Breast epithelium (tissue), 4 donors: ENCODE data around the gene HOXB5. TPM values are rescaled to one million over a fixed set of nuclear protein-coding genes. Genes with fewer than 3 reads are reported as not detected.

ENCODE experiments used
- DNase-seq, 2 donors: peaks; one replicate each; pipeline ENCODE4 v3.0.0-alpha.2; 2019; ENCODE audit warnings: low spot score in 2 of 2
- H3K27ac ChIP-seq, 2 donors: fragments of 200-600 bp; sonication (generic) in 1 of 2; one replicate each; pipeline ENCODE4 v1.5.1; 2016 to 2019; ENCODE audit warnings: mild to moderate bottlenecking in 1 of 2
- H3K27me3 ChIP-seq, 2 donors: fragments of 200-600 bp; sonication (generic) in 1 of 2; one replicate each; pipeline versions ENCODE4 v1.5.1 to v1.6.0; 2017 to 2019; ENCODE audit warnings: control low read depth in 1 of 2, mild to moderate bottlenecking in 1 of 2
- H3K36me3 ChIP-seq: fragments of 200-600 bp; one replicate; pipeline ENCODE4 v1.5.1; 2019
- H3K4me1 ChIP-seq, 2 donors: fragments of 200-600 bp; sonication (generic); one replicate each; pipeline ENCODE4 v1.5.1; 2016 to 2019; ENCODE audit warnings: control low read depth in 1 of 2
- H3K4me3 ChIP-seq, 3 donors: fragments of 200-600 bp; sonication (generic); 1 replicate in 2 of 3; 2 replicates in 1 of 3; pipeline ENCODE4 v1.5.1; 2016 to 2019; ENCODE audit warnings: mild to moderate bottlenecking in 3 of 3, moderate library complexity in 2 of 3
- H3K9me3 ChIP-seq, 2 donors: fragments of 200-600 bp; sonication (generic) in 1 of 2; one replicate each; pipeline ENCODE4 v1.5.1; 2016 to 2019; ENCODE audit warnings: control low read depth in 1 of 2
- POLR2A ChIP-seq: fragments of 450-650 bp; IDR thresholded peaks from one replicate; pipeline ENCODE4 v1.6.1; 2016; ENCODE audit warnings: antibody characterized with exemption, mild to moderate bottlenecking, moderate library complexity
- POLR2AphosphoS5 ChIP-seq, 3 donors: sonication (generic); formaldehyde crosslinking; IDR thresholded peaks; one replicate each; pipeline ENCODE4 v1.6.1; 2017; ENCODE audit warnings: antibody characterized with exemption in 3 of 3
- intact Hi-C: fragments of 100-400 bp; cut with DNase I; formaldehyde crosslinking; loops from one replicate; pipeline ENCODE4 v1.15.1; 2023; ENCODE audit warnings: low total_unique reads
- total RNA-seq, 3 donors: library from RNA; depleted of rRNA; stranded (reverse); fragments of >200 nt; gene quantifications; one replicate each; pipeline ENCODE4 v1.1.0, GENCODE V29; 2016
- TF ChIP-seq, protein P1 (sequence below), 3 donors: fragments of 450-650 bp; IDR thresholded peaks; one replicate each; pipeline ENCODE4 v1.5.1; 2016 to 2017; ENCODE audit warnings: antibody characterized with exemption in 3 of 3, mild to moderate bottlenecking in 3 of 3, moderate library complexity in 3 of 3

The HOXB5 gene
- total RNA-seq, 3 donors from 2014 or later, result 0.44 to 2.0 (median 1.4) TPM

DNA sequence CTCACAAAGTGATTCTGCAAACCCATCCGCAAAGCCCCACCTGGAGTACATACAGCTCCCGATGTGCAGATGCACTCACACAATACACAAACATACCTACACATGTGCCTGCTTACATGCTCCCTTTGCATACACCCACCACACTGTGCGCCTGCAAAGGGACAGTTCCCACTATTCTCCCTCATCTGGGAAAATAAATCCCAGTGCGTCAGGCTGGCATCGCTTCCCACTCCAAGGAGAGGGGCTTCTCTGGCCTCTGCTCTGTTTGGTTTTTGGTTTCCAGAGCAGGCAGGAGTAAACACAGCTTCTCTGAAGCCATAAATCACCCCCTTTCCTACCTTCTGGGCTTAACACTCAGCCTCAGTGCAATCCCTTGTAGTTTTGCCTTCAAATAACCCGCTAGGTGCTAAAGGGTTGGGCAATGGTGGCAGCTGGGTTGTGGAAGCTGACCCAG is 30.2 kb downstream of the HOXB5 start:
- H3K4me1 ChIP-seq, result peaks cover 0 to 3% of the 10 kb centered on the region in 2 donors
- H3K9me3 ChIP-seq, result no peaks in the 10 kb centered on the region
- peak overlapping the region; percentile 58 to 92 for H3K27ac ChIP-seq
- H3K27me3 ChIP-seq, result peaks cover 0 to 15% of the 10 kb centered on the region in 2 donors
- intact Hi-C loops, result no loop called here
- H3K36me3 ChIP-seq, result no peaks in the 10 kb centered on the region
- TF ChIP-seq POLR2A (no peak), POLR2AphosphoS5 (IDR thresholded peaks at IDR 0.05) (no peak)
- TF ChIP-seq, protein P1, sequence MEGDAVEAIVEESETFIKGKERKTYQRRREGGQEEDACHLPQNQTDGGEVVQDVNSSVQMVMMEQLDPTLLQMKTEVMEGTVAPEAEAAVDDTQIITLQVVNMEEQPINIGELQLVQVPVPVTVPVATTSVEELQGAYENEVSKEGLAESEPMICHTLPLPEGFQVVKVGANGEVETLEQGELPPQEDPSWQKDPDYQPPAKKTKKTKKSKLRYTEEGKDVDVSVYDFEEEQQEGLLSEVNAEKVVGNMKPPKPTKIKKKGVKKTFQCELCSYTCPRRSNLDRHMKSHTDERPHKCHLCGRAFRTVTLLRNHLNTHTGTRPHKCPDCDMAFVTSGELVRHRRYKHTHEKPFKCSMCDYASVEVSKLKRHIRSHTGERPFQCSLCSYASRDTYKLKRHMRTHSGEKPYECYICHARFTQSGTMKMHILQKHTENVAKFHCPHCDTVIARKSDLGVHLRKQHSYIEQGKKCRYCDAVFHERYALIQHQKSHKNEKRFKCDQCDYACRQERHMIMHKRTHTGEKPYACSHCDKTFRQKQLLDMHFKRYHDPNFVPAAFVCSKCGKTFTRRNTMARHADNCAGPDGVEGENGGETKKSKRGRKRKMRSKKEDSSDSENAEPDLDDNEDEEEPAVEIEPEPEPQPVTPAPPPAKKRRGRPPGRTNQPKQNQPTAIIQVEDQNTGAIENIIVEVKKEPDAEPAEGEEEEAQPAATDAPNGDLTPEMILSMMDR (IDR thresholded peaks at IDR 0.05), result no peak
- DNase-seq, result no peak
- peak overlapping the region in 2 of 3 donors; percentile 55 to 81 for H3K4me3 ChIP-seq

DNA sequence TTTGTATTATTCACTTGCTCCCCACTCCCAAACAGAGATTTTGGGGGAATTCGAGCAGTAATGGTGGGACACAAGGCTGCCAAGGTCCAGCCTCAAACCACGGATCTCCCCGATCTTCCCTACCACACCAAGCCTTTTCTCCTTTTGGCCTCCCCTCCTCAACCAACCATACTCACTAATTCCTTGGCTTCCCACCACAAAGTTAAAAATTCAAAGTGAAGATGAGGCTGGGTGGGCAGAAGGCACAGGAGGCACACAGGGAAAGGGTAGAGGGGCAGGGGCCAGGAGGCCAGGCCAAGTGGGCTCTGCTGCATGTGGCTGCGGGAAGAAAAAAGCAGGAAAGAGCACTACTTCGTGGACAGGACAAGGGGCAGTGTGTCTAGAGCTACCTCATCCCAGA is 30.6 kb downstream of the HOXB5 start:
- no peaks in the 10 kb centered on the region for H3K36me3 ChIP-seq
- peaks cover 0 to 3% of the 10 kb centered on the region in 2 donors for H3K4me1 ChIP-seq
- peak overlapping the region in 2 of 3 donors; percentile 55 to 81 for H3K4me3 ChIP-seq
- no peak for DNase-seq
- H3K9me3 ChIP-seq, result no peaks in the 10 kb centered on the region
- H3K27ac ChIP-seq, result peak overlapping the region in 1 of 2 donors; percentile 92
- no peak for TF ChIP-seq POLR2A
- no peak for TF ChIP-seq POLR2AphosphoS5 (IDR thresholded peaks at IDR 0.05)
- TF ChIP-seq, protein P1 (IDR thresholded peaks at IDR 0.05), result no peak
- peaks cover 0 to 15% of the 10 kb centered on the region in 2 donors for H3K27me3 ChIP-seq
- intact Hi-C loops, result no loop called here

DNA sequence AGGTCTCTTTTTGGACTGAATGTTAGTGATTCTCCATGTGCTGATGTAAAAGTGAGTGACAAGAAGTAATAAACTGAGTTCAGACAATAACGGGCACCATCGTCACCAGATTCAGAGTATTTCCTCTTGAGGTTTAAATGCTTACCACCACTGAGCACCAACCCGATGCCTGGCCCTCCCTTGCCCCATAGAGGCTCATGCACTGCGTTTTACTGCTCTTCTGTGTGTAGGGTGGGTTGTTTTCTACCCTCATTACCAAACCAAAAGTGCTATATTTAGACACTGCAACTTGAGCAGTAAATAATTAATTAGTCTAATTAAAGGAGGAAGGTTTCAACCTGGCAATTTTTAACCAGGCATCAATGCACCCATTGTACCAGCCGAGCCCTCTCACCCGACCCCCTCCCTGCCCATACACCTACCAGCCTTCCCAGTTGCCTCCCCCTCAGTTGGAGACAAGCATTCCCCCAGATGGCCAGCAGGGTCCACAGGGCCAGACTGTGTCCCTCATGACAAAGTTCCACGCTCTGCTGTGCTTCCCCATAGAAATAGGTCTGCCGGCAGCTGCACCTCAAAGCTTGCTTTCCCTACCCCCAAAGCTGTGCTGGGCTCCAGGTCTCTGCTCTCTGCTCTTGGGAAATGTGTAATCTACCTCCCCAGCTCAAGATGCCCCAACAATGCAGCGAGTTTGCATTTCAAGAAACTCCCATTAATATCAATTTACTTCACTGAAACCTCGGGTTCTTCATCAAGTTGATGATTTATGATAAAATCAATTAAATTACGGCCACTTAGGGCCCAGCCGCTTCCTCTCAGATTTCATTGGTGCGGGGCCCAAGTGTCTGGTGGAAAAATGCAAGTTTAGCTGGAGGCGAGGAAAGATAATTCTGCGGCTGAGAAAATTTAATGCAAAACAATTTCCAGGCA is 31.4 kb downstream of the HOXB5 start:
- H3K27ac ChIP-seq, result peak overlapping the region in 1 of 2 donors; percentile 92

DNA sequence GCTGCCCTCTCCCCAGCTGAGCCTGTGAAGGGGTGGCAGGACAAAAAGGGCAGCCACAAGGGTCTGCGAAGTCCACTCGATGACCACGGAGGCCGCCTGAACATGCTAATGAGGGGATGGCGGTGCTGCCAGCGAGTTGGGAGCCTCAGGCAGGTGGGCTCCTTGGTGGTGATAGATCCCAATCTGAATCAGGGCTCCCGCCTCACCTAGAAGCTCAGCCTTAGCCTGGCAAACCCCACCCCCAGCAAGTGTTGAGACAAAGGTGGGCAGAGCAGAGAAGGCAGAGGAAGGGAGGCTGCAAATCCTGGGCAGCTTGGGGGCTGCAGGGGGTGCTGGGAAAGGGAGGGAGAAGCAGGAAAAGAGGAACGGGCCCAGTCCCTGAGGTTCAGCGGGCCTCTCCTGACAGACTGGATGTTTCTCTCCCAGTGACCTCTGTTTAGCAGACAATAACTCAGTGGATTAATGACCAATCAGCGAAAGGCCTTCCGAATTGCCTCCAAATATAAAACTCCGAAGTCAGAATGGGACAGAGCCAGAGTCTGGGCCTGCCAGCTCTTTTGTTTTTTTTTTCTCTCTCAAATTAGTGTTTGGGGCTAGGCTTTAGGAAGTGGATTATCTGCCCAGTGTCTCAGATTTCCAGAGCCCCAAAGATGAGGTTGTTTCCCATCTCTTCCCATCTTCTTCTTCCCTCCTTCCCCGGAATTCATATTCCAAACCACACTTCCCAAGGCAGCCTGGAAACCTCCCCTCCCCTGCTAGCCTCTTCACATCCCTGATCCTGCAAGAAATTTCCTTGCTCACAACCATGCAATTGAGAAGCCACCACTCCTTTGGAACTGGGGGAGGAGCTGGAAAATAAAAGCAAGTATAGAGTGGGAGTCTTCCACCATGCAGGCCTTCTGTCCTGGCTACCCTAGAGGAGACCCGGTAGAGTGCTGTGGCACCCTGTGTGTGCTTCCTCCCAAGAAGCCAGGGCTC is 33.5 kb downstream of the HOXB5 start:
- Histone ChIP-seq H3K27ac (peak overlapping the region; percentile 24 to 92), H3K9me3 (no peaks in the 10 kb centered on the region), H3K4me1 (peaks cover 0 to 3% of the 10 kb centered on the region in 2 donors), H3K27me3 (peaks cover 0 to 15% of the 10 kb centered on the region in 2 donors), H3K36me3 (no peaks in the 10 kb centered on the region), H3K4me3 (peak overlapping the region in 2 of 3 donors; percentile 15 to 51)
- intact Hi-C loops, result no loop called here
- TF ChIP-seq POLR2AphosphoS5 (IDR thresholded peaks at IDR 0.05) (no peak), POLR2A (no peak)
- TF ChIP-seq, protein P1 (IDR thresholded peaks at IDR 0.05), result no peak
- no peak for DNase-seq

More for the DNA sequence above, 31.4 kb downstream of the HOXB5 start:
- H3K36me3 ChIP-seq, result no peaks in the 10 kb centered on the region
- H3K4me1 ChIP-seq, result peaks cover 0 to 3% of the 10 kb centered on the region in 2 donors
- H3K9me3 ChIP-seq, result no peaks in the 10 kb centered on the region
- peak overlapping the region in 1 of 3 donors; percentile 5 for H3K4me3 ChIP-seq
- peaks cover 0 to 15% of the 10 kb centered on the region in 2 donors for H3K27me3 ChIP-seq
- TF ChIP-seq, protein P1 (IDR thresholded peaks at IDR 0.05), result no peak
- TF ChIP-seq POLR2A, result no peak
- TF ChIP-seq POLR2AphosphoS5 (IDR thresholded peaks at IDR 0.05), result no peak
- no peak for DNase-seq
- intact Hi-C loops, result no loop called here
